ENCODE data around the gene SLC27A1. TPM values are rescaled to one million over a fixed set of nuclear protein-coding genes. Genes with fewer than 3 reads are reported as not detected.

The SLC27A1 gene
- total and polyA plus RNA-seq, 4 donors, result 2.4 to 7.4 (median 4.0) TPM

DNA sequence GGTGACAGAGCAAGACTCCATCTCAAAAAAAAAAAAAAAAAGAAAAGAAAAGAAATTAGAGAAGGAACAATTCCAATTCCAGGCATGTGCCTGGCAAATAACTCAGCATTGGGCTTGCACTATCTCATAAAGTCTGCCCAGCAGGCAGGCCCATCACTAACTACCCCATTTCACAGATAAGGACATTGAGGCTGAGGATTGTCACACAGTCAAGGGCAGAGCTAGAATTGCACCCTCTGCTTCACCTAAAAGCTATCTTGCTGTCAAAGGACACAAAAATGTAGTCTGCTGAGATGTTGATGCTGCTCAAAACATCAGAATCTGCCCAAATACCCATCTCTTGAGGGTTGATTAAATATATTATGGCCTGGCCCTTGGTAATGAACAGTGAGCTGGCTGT is 64.4 kb downstream of the SLC27A1 start:
- no peak for DNase-seq (ENCODE audit: low spot score)
- Histone ChIP-seq H3K9me3 (ENCODE audit: control insufficient read depth in 4 of 4, low read length in 3 of 4) (no peaks in the 10 kb centered on the region), H3K27ac (ENCODE audit: low read depth in 1 of 2, low read length in 2 of 2) (no peak overlapping the region), H3K4me1 (ENCODE audit: control insufficient read depth in 4 of 4, insufficient read depth in 4 of 4, low read length in 3 of 4) (peaks cover 5 to 11% (median 8%) of the 10 kb centered on the region in 4 donors), H3K27me3 (ENCODE audit: control insufficient read depth in 4 of 4, insufficient read depth in 4 of 4, low read length in 3 of 4) (peaks cover 0 to 2% (median 0%) of the 10 kb centered on the region in 4 donors), H3K9ac (ENCODE audit: low read depth in 1 of 2, low read length in 2 of 2) (no peak overlapping the region), H3K4me3 (ENCODE audit: low read depth in 1 of 3, low read length in 3 of 3) (no peak overlapping the region), H3K36me3 (ENCODE audit: control insufficient read depth in 4 of 4, insufficient read depth in 3 of 4, low read depth in 1 of 4, low read length in 3 of 4) (no peaks in the 10 kb centered on the region)
- TF ChIP-seq, protein P1, sequence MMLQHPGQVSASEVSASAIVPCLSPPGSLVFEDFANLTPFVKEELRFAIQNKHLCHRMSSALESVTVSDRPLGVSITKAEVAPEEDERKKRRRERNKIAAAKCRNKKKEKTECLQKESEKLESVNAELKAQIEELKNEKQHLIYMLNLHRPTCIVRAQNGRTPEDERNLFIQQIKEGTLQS (IDR thresholded peaks at IDR 0.05), result no peak
- TF ChIP-seq SP1 (IDR thresholded peaks at IDR 0.05), result no peak
- TF ChIP-seq, protein P2, sequence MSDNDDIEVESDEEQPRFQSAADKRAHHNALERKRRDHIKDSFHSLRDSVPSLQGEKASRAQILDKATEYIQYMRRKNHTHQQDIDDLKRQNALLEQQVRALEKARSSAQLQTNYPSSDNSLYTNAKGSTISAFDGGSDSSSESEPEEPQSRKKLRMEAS (IDR thresholded peaks at IDR 0.05), result no peak
- TF ChIP-seq, protein P3, sequence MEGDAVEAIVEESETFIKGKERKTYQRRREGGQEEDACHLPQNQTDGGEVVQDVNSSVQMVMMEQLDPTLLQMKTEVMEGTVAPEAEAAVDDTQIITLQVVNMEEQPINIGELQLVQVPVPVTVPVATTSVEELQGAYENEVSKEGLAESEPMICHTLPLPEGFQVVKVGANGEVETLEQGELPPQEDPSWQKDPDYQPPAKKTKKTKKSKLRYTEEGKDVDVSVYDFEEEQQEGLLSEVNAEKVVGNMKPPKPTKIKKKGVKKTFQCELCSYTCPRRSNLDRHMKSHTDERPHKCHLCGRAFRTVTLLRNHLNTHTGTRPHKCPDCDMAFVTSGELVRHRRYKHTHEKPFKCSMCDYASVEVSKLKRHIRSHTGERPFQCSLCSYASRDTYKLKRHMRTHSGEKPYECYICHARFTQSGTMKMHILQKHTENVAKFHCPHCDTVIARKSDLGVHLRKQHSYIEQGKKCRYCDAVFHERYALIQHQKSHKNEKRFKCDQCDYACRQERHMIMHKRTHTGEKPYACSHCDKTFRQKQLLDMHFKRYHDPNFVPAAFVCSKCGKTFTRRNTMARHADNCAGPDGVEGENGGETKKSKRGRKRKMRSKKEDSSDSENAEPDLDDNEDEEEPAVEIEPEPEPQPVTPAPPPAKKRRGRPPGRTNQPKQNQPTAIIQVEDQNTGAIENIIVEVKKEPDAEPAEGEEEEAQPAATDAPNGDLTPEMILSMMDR (IDR thresholded peaks at IDR 0.05; ENCODE audit: low read depth, low read length, missing input control), result no peak
- TF ChIP-seq FOXA1 (IDR thresholded peaks at IDR 0.05), result no peak
- TF ChIP-seq HNF4G (IDR thresholded peaks at IDR 0.05), result no peak
- no peak for TF ChIP-seq JUND (IDR thresholded peaks at IDR 0.05)
- TF ChIP-seq, protein P4, sequence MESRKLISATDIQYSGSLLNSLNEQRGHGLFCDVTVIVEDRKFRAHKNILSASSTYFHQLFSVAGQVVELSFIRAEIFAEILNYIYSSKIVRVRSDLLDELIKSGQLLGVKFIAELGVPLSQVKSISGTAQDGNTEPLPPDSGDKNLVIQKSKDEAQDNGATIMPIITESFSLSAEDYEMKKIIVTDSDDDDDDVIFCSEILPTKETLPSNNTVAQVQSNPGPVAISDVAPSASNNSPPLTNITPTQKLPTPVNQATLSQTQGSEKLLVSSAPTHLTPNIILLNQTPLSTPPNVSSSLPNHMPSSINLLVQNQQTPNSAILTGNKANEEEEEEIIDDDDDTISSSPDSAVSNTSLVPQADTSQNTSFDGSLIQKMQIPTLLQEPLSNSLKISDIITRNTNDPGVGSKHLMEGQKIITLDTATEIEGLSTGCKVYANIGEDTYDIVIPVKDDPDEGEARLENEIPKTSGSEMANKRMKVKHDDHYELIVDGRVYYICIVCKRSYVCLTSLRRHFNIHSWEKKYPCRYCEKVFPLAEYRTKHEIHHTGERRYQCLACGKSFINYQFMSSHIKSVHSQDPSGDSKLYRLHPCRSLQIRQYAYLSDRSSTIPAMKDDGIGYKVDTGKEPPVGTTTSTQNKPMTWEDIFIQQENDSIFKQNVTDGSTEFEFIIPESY (IDR thresholded peaks at IDR 0.05), result no peak
- no peak for TF ChIP-seq YY1 (IDR thresholded peaks at IDR 0.05)
- no peak for TF ChIP-seq TAF1 (conservative IDR thresholded peaks at IDR 0.05)
- no peak for TF ChIP-seq NR2F2 (IDR thresholded peaks at IDR 0.05)
- TF ChIP-seq RXRA (IDR thresholded peaks at IDR 0.05), result no peak
- TF ChIP-seq FOXA2 (IDR thresholded peaks at IDR 0.05), result no peak
- TF ChIP-seq EGR1 (IDR thresholded peaks at IDR 0.05; ENCODE audit: low read depth in 2 of 2), result no peak
- no peak for TF ChIP-seq GABPA (IDR thresholded peaks at IDR 0.05 in 1 of 2, conservative IDR thresholded peaks at IDR 0.05 in 1 of 2)
- TF ChIP-seq HNF4A (conservative IDR thresholded peaks at IDR 0.05), result no peak
- TF ChIP-seq, protein P5, sequence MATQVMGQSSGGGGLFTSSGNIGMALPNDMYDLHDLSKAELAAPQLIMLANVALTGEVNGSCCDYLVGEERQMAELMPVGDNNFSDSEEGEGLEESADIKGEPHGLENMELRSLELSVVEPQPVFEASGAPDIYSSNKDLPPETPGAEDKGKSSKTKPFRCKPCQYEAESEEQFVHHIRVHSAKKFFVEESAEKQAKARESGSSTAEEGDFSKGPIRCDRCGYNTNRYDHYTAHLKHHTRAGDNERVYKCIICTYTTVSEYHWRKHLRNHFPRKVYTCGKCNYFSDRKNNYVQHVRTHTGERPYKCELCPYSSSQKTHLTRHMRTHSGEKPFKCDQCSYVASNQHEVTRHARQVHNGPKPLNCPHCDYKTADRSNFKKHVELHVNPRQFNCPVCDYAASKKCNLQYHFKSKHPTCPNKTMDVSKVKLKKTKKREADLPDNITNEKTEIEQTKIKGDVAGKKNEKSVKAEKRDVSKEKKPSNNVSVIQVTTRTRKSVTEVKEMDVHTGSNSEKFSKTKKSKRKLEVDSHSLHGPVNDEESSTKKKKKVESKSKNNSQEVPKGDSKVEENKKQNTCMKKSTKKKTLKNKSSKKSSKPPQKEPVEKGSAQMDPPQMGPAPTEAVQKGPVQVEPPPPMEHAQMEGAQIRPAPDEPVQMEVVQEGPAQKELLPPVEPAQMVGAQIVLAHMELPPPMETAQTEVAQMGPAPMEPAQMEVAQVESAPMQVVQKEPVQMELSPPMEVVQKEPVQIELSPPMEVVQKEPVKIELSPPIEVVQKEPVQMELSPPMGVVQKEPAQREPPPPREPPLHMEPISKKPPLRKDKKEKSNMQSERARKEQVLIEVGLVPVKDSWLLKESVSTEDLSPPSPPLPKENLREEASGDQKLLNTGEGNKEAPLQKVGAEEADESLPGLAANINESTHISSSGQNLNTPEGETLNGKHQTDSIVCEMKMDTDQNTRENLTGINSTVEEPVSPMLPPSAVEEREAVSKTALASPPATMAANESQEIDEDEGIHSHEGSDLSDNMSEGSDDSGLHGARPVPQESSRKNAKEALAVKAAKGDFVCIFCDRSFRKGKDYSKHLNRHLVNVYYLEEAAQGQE (IDR thresholded peaks at IDR 0.05), result no peak

Measured in liver (tissue), 9 donors.